Smooth muscle cell of the brain vasculature (primary cell): ENCODE data around the gene SPINK9.
A peak's percentile ranks its signal among the peaks of the same experiment; 100 is the strongest.

ENCODE experiments used
- DNase-seq: peaks from one replicate; pipeline ENCODE4 v3.0.0-alpha.2; 2012; ENCODE audit warnings: low read depth, low spot score

SPINK9 gene

DNA sequence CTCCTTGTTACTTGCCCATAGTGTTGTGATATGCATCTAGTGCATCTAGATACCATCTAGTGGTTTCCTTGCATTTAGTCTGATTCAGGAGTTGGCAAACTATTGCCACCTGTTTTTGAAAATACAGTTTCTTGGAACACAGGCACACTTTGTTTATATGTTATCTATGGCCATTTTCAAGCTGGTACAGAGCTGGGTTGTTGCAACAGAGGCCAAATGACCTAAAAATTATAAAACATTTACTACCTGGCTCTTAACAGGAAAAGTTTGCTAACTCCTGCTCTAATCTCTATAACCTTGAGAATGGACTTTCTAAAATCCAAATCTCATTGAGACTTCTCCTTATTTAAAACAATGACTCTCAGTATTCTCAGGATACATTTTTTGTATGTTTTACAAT is 29.0 kb downstream of the SPINK9 start:
- no peak for DNase-seq

DNA sequence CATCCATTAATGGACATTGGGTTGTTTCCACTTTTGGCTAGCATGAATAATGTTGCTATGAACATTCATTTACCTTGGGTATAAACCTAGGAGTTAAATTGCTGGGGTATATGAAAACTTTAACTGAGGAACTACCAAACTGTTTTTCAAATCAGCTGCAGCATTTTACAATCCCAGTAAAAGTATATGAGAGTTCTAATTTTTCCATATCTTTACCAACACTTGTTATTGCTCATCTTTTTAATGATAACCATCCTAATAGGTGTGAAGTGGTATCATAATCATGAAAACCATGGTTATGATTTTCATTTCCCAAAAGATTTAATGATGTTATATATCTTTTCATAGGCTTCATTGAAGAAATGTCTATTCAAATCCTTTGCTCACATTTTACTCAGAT is 32.9 kb downstream of the SPINK9 start:
- DNase-seq: no peak

DNA sequence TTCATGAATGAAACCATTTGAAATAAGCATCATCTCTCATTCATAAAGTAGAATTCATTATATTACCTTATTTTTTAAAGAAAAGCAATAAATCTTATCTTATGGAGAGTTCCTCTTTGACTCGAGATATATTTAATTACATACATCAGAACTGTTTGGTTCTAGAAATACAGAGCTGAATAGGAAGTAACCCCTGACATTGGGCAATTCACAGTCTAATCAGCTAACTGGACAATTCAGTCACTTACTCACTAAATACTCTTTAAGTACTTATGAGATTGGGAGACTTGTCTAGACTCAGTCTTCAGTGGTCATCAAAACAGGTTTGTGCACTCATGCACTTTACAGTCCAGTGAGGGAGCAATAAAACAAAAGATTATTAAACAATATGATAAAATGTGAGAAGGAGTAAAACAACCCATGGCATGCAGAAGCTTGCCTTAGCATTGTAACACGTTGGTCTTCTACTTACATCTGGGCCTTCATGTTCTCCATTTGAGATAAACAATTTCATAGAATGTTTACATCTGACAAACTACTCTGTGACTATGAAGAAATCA is 36.9 kb downstream of the SPINK9 start:
- DNase-seq: no peak

- no peak for DNase-seq
These were observed 37.5 kb downstream of the SPINK9 start for GRCh38 chr5:148372893-148373292.

GRCh38 chr5:148374690-148375360 is 39.5 kb downstream of the SPINK9 start:
- DNase-seq: peak; percentile 23

- no peak for DNase-seq
These were observed 40.8 kb downstream of the SPINK9 start for GRCh38 chr5:148376198-148376597.

- no peak for DNase-seq
These were observed 43.3 kb downstream of the SPINK9 start for GRCh38 chr5:148378670-148379069.

GRCh38 chr5:148379340-148379739 is 44.0 kb downstream of the SPINK9 start:
- no peak for DNase-seq

DNA sequence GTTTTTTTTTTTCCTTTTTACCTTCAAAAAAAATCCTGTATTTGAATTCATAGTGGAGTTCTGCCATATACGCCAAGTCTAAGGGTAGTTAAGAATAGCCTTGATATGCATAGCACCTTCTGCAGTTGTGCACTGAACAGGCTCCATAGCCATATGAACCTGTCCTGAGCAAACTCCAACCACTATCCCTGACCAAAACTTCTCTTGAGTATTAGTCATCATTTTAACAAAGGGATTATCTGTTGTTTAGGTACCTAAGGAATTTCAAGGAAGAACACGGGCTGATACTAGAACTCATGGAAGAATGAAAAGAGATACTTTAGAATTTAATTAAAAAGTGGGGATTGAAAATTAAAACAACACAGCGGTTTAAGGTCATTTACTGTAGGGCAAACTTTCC is 46.5 kb downstream of the SPINK9 start:
- DNase-seq: no peak

DNA sequence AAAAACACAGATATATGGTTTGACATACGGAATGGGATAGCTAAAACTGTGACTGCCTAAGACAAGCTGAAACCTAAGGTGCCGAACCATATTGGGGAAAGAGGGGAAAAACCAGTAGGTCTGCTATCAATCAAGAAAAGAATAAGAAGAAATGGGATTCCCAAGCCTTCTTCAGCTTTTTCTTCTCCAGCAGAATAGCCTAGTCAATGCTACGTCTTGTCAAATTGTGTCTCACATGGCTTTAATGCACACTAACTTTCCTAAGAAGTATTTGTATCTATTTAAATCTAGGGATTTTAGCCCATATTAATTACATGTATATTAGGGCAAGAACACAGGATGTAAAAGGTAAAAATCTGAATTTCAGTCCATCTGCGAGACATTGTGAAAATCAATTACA is 47.6 kb downstream of the SPINK9 start:
- DNase-seq: no peak

- peak; percentile 89 for DNase-seq
These were observed 48.4 kb downstream of the SPINK9 start, which contains the start of gene FBXO38 for GRCh38 chr5:148383564-148384379. FBXO38 (plus strand) TSS chr5:148383958; CDS start chr5:148394777, 10,819 bp downstream.

- no peak for DNase-seq
These were observed 49.0 kb downstream of the SPINK9 start for GRCh38 chr5:148384380-148384737.

- no peak for DNase-seq
These were observed 49.7 kb downstream of the SPINK9 start for GRCh38 chr5:148385094-148385493.

GRCh38 chr5:148386041-148386440 is 50.7 kb downstream of the SPINK9 start:
- no peak for DNase-seq

GRCh38 chr5:148387325-148387724 is 52.0 kb downstream of the SPINK9 start:
- DNase-seq: peak; percentile 23

GRCh38 chr5:148388696-148389095 is 53.3 kb downstream of the SPINK9 start:
- no peak for DNase-seq
